A673 (cell line): Measurements from ENCODE around the gene DPP10. TPM values are rescaled to one million over a fixed set of nuclear protein-coding genes. Genes with fewer than 3 reads are reported as not detected.

Experiments
- BruUV-seq: library from RNA; stranded (reverse); fragments of 400-500 nt; replicated peaks from 2 replicates; lab custom pipeline; 2021; lab: Mats Ljungman, UMichigan
- CTCF ChIA-PET: fragments of 300-600 bp; sonication (Branson Sonifier 250); formaldehyde crosslinking; loops from one replicate; lab custom pipeline; 2022; ENCODE audit warnings: antibody characterized with exemption; lab: Charles Lee
- POLR2A ChIA-PET: fragments of 300-600 bp; sonication (Branson Sonifier 250); formaldehyde crosslinking; loops from one replicate; lab custom pipeline; 2022; ENCODE audit warnings: antibody characterized with exemption; ENCODE audit not compliant: low non-redundant PET; lab: Charles Lee
- DNase-seq: peaks from one replicate; pipeline ENCODE4 v3.0.0-alpha.2; 2015; ENCODE audit warnings: low spot score
- H3K27ac ChIP-seq: fragments of 200-600 bp; sonication (generic); 2 replicates; pipeline ENCODE4 v1.5.1; 2016; ENCODE audit warnings: mixed run types, low read depth, mild to moderate bottlenecking, mixed read lengths, antibody characterized with exemption, low read length; ENCODE audit not compliant: poor library complexity, severe bottlenecking
- H3K27me3 ChIP-seq: fragments of 200-600 bp; sonication (generic); replicated peaks from 2 replicates; pipeline ENCODE4 v1.6.1; 2017; ENCODE audit warnings: mixed run types, low read depth, mild to moderate bottlenecking, mixed read lengths, antibody characterized with exemption, low read length; ENCODE audit not compliant: insufficient read depth, poor library complexity
- H3K36me3 ChIP-seq: fragments of 200-600 bp; sonication (generic); 2 replicates; pipeline ENCODE4 v1.6.1; 2016; ENCODE audit warnings: mixed run types, mild to moderate bottlenecking, mixed read lengths, antibody characterized with exemption, low read length; ENCODE audit not compliant: insufficient read depth, poor library complexity, severe bottlenecking
- H3K4me1 ChIP-seq: fragments of 200-600 bp; sonication (generic); 2 replicates; pipeline ENCODE4 v1.6.1; 2017; ENCODE audit warnings: mixed run types, mild to moderate bottlenecking, mixed read lengths, antibody characterized with exemption, low read length; ENCODE audit not compliant: insufficient read depth, poor library complexity, severe bottlenecking
- H3K4me3 ChIP-seq: fragments of 200-600 bp; sonication (generic); 2 replicates; pipeline ENCODE4 v1.5.1; 2016; ENCODE audit warnings: low read depth, mixed run types, mild to moderate bottlenecking, mixed read lengths, low read length; ENCODE audit not compliant: poor library complexity, severe bottlenecking
- H3K9me3 ChIP-seq: fragments of 200-600 bp; sonication (generic); 2 replicates; pipeline ENCODE4 v1.6.1; 2016; ENCODE audit warnings: mixed run types, low read depth, mild to moderate bottlenecking, mixed read lengths, antibody characterized with exemption, low read length; ENCODE audit not compliant: poor library complexity, severe bottlenecking
- EZH2 ChIP-seq: fragments of 200-600 bp; sonication (generic); IDR thresholded peaks from 2 replicates; pipeline ENCODE4 v1.6.1; 2017; ENCODE audit warnings: borderline replicate concordance, low read depth, mild to moderate bottlenecking, mixed read lengths, antibody characterized with exemption, low read length; ENCODE audit not compliant: poor library complexity, severe bottlenecking
- intact Hi-C: fragments of 100-400 bp; cut with micrococcal nuclease; formaldehyde crosslinking; loops from one replicate; pipeline ENCODE4 v1.10.0; 2022; ENCODE audit not compliant: unreplicated experiment
- total RNA-seq: library from RNA; stranded (reverse); gene quantifications from 2 replicates; pipeline ENCODE4 v1.2.3, GENCODE V29; 2021
- TF ChIP-seq, protein P1 (sequence below): fragments of 300-800, 200-600 bp; sonication (generic); conservative IDR thresholded peaks from 2 replicates; pipeline ENCODE4 v1.5.1; 2017; ENCODE audit warnings: low read depth, mild to moderate bottlenecking, antibody characterized with exemption, low read length, moderate library complexity, mixed read lengths

The DPP10 gene
- total RNA-seq, 1 experiment from 2014 or later: not detected

GRCh38 chr2:115314119-115314518 is 871.7 kb downstream of the DPP10 start:
- intact Hi-C loops: no loop called here
- CTCF ChIA-PET: no interaction called here

GRCh38 chr2:115327061-115327460 is 884.6 kb downstream of the DPP10 start:
- ChIA-PET POLR2A (no interaction called here), CTCF (no interaction called here)
- Histone ChIP-seq H3K27me3 (no peaks in the 10 kb centered on the region), H3K4me3 (no peak overlapping the region), H3K36me3 (no peaks in the 10 kb centered on the region), H3K4me1 (no peaks in the 10 kb centered on the region), H3K27ac (no peak overlapping the region), H3K9me3 (peaks cover 16% of the 10 kb centered on the region)
- no TSS peak for BruUV-seq
- TF ChIP-seq, protein P1, sequence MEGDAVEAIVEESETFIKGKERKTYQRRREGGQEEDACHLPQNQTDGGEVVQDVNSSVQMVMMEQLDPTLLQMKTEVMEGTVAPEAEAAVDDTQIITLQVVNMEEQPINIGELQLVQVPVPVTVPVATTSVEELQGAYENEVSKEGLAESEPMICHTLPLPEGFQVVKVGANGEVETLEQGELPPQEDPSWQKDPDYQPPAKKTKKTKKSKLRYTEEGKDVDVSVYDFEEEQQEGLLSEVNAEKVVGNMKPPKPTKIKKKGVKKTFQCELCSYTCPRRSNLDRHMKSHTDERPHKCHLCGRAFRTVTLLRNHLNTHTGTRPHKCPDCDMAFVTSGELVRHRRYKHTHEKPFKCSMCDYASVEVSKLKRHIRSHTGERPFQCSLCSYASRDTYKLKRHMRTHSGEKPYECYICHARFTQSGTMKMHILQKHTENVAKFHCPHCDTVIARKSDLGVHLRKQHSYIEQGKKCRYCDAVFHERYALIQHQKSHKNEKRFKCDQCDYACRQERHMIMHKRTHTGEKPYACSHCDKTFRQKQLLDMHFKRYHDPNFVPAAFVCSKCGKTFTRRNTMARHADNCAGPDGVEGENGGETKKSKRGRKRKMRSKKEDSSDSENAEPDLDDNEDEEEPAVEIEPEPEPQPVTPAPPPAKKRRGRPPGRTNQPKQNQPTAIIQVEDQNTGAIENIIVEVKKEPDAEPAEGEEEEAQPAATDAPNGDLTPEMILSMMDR: no peak
- no peak for TF ChIP-seq EZH2
- no peak for DNase-seq
- intact Hi-C loops: no loop called here

More at GRCh38 chr2:115314119-115314518, 871.7 kb downstream of the DPP10 start:
- Histone ChIP-seq H3K27me3 (no peaks in the 10 kb centered on the region), H3K4me1 (no peaks in the 10 kb centered on the region), H3K27ac (no peak overlapping the region), H3K36me3 (no peaks in the 10 kb centered on the region), H3K9me3 (peaks cover 21% of the 10 kb centered on the region), H3K4me3 (no peak overlapping the region)
- no TSS peak for BruUV-seq
- no peak for TF ChIP-seq EZH2
- TF ChIP-seq, protein P1: no peak
- POLR2A ChIA-PET: no interaction called here
- no peak for DNase-seq

DNA sequence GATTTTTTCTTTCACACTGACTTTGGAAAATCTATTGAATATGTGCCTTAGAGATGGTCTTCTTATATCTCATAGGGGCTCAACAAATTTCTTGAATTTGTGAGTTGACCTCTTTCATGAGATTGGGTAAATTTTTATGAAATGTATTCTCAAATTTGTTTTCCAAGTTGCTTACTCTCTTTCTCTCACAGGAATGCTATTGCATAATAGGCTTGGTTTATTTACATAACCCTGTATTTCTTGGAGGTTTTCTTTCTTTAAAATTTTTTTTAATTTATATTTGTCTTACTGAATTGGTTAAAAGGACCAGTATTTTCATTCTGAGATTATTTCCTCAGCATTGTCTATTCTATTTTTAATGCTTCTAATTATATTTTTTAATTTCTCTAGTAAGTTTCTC is 917.1 kb downstream of the DPP10 start:
- no peaks in the 10 kb centered on the region for H3K36me3 ChIP-seq
- H3K27ac ChIP-seq: no peak overlapping the region
- no peaks in the 10 kb centered on the region for H3K4me1 ChIP-seq
- H3K9me3 ChIP-seq: peaks cover 51% of the 10 kb centered on the region
- no peak for TF ChIP-seq EZH2
- TF ChIP-seq, protein P1: no peak
- no TSS peak for BruUV-seq
- intact Hi-C loops: no loop called here
- CTCF ChIA-PET: no interaction called here
- no peaks in the 10 kb centered on the region for H3K27me3 ChIP-seq
- no peak overlapping the region for H3K4me3 ChIP-seq
- no peak for DNase-seq
- POLR2A ChIA-PET: no interaction called here
